SKM-1 (cell line): ENCODE results near the gene RIOK2.
"Not testable (repeated sequence)": the region's sequence is repeated elsewhere in the genome, so short reads cannot be mapped to it uniquely, and the experiment has no call there.

ENCODE experiments used
- DNase-seq: peaks from one replicate; lab custom pipeline; 2025; ENCODE audit not compliant: unreplicated experiment; lab: John Stamatoyannopoulos, UW

The RIOK2 gene

GRCh38 chr5:97183100-97183929, at the start of gene RIOK2:
RIOK2 (minus strand) TSS chr5:97183247; CDS start chr5:97183191, 56 bp downstream.
- DNase-seq: peak; percentile 90

GRCh38 chr5:97231025-97231636, 48.1 kb upstream of the RIOK2 start:
- peak; percentile 76 for DNase-seq

GRCh38 chr5:97229688-97230285, 46.7 kb upstream of the RIOK2 start:
- DNase-seq: no peak

- DNase-seq: no peak
Measured at GRCh38 chr5:97229196-97229595, 46.1 kb upstream of the RIOK2 start.

- DNase-seq: no peak
Measured at GRCh38 chr5:97225222-97225621, 42.2 kb upstream of the RIOK2 start.

- no peak for DNase-seq
Measured at GRCh38 chr5:97224112-97224750, 41.2 kb upstream of the RIOK2 start.

GRCh38 chr5:97223596-97223995, 40.5 kb upstream of the RIOK2 start:
- DNase-seq: no peak

GRCh38 chr5:97209343-97209742, 26.3 kb upstream of the RIOK2 start:
- no peak for DNase-seq

GRCh38 chr5:97208714-97209113, 25.7 kb upstream of the RIOK2 start:
- no peak for DNase-seq

- no peak for DNase-seq
Measured at GRCh38 chr5:97208184-97208713, 25.2 kb upstream of the RIOK2 start.

- no peak for DNase-seq
Measured at GRCh38 chr5:97194366-97194765, 11.3 kb upstream of the RIOK2 start.

- no peak for DNase-seq
Measured at GRCh38 chr5:97193355-97193688, 10.3 kb upstream of the RIOK2 start.

GRCh38 chr5:97192580-97193354, 9.7 kb upstream of the RIOK2 start:
- no peak for DNase-seq

- DNase-seq: no peak
Measured at GRCh38 chr5:97191893-97192292, 8.8 kb upstream of the RIOK2 start.

GRCh38 chr5:97189523-97189922, 6.5 kb upstream of the RIOK2 start:
- DNase-seq: not testable (repeated sequence)

- no peak for DNase-seq
Measured at GRCh38 chr5:97183930-97184213, 825 bp upstream of the RIOK2 start.

GRCh38 chr5:97182571-97183099, 412 bp downstream of the RIOK2 start:
- DNase-seq: no peak

GRCh38 chr5:97181856-97182545, 1.0 kb downstream of the RIOK2 start:
- no peak for DNase-seq

GRCh38 chr5:97179457-97179856, 3.6 kb downstream of the RIOK2 start:
- not testable (repeated sequence) for DNase-seq

GRCh38 chr5:97172227-97172626, 10.8 kb downstream of the RIOK2 start:
- no peak for DNase-seq
